HCT116 (cell line): Measurements from ENCODE around the gene DMD. TPM values are rescaled to one million over a fixed set of nuclear protein-coding genes. Genes with fewer than 3 reads are reported as not detected.

Experiments used
- ATAC-seq: fragments of 200-7000 bp; cut with Tn5 transposase; 2 replicates; pipeline ENCODE4 v1.9.1; 2020; ENCODE audit warnings: mild to moderate bottlenecking, moderate library complexity
- BruUV-seq: library from RNA; stranded (reverse); fragments of 400-500 nt; replicated peaks from 2 replicates; lab custom pipeline; 2021; lab: Mats Ljungman, UMichigan
- CTCF ChIA-PET: fragments of 300-600 bp; sonication (Branson Sonifier 250); formaldehyde crosslinking; loops from one replicate; lab custom pipeline; 2021; ENCODE audit warnings: antibody characterized with exemption; lab: Charles Lee
- POLR2A ChIA-PET: fragments of 300-600, 350-600 bp; sonication (Branson Sonifier 250); formaldehyde crosslinking; loops from one replicate; lab custom pipeline; 2021; ENCODE audit warnings: antibody characterized with exemption; lab: Charles Lee
- RAD21 ChIA-PET, 2 experiments: fragments of 300-600 bp; sonication (Branson Sonifier 250); formaldehyde crosslinking; loops; one replicate each; lab custom pipeline; 2023; ENCODE audit warnings: low total read pairs in 2 of 2; ENCODE audit not compliant: uncharacterized antibody in 2 of 2, unreplicated experiment in 2 of 2, low non-redundant PET in 1 of 2; lab: Charles Lee
- DNase-seq: peaks from one replicate; pipeline ENCODE4 v3.0.0-alpha.2; 2010; ENCODE audit warnings: low read depth, low spot score
- H2AFZ ChIP-seq: fragments of 200-600 bp; shearing (Covaris generic), sonication (generic); 2 replicates; pipeline ENCODE4 v1.6.1; 2017; ENCODE audit warnings: low read depth, mixed run types, mixed read lengths, antibody characterized with exemption, low read length; ENCODE audit not compliant: poor library complexity, severe bottlenecking
- H3K27ac ChIP-seq: 2 replicates; pipeline ENCODE4 v1.5.1; 2012; ENCODE audit warnings: low read depth, low read length
- H3K27me3 ChIP-seq: fragments of 200-600 bp; sonication (generic); 2 replicates; pipeline ENCODE4 v1.6.1; 2016; ENCODE audit warnings: mixed run types, low read length, mixed read lengths; ENCODE audit not compliant: insufficient read depth
- H3K36me3 ChIP-seq, 2 experiments: fragments of 200-500 bp in 1 of 2; fragments of 200-600 bp in 1 of 2; sonication (Bioruptor generic) in 1 of 2; sonication (generic) in 1 of 2; 2 replicates each; pipeline versions ENCODE4 v1.5.1 to v1.6.1; 2014 to 2016; ENCODE audit warnings: low read length in 2 of 2, inconsistent platforms in 1 of 2, mixed read lengths in 1 of 2, mixed run types in 1 of 2; ENCODE audit not compliant: insufficient read depth in 2 of 2, control insufficient read depth in 1 of 2
- H3K4me1 ChIP-seq, 2 experiments: fragments of 200-600 bp in 1 of 2; sonication (generic) in 1 of 2; 2 replicates each; pipeline versions ENCODE4 v1.5.1 to v1.6.1; 2012 to 2017; ENCODE audit warnings: low read length in 2 of 2, inconsistent platforms in 1 of 2, mild to moderate bottlenecking in 1 of 2, mixed read lengths in 1 of 2, mixed run types in 1 of 2, moderate library complexity in 1 of 2; ENCODE audit not compliant: insufficient read depth in 2 of 2, control insufficient read depth in 1 of 2
- H3K4me2 ChIP-seq: fragments of 200-600 bp; sonication (generic); 2 replicates; pipeline ENCODE4 v1.6.1; 2017; ENCODE audit warnings: mixed run types, low read length, mixed read lengths
- H3K4me3 ChIP-seq, 2 experiments: fragments of 200-600 bp in 1 of 2; sonication (generic) in 1 of 2; replicated peaks in 1 of 2; 2 replicates each; pipeline ENCODE4 v1.5.1; 2011 to 2016; ENCODE audit warnings: low read length in 2 of 2, control low read depth in 1 of 2, low read depth in 1 of 2, mild to moderate bottlenecking in 1 of 2, mixed read lengths in 1 of 2, mixed run types in 1 of 2
- H3K79me2 ChIP-seq: fragments of 200-600 bp; sonication (generic); 2 replicates; pipeline ENCODE4 v1.6.1; 2017; ENCODE audit warnings: mild to moderate bottlenecking, mixed run types, low read length, moderate library complexity, mixed read lengths; ENCODE audit not compliant: insufficient read depth
- H3K9ac ChIP-seq: fragments of 200-600 bp; sonication (generic); 2 replicates; pipeline ENCODE4 v1.6.1; 2016; ENCODE audit warnings: low read length, mixed read lengths
- H3K9me2 ChIP-seq: fragments of 200-600 bp; sonication (generic), shearing (Covaris generic); 2 replicates; pipeline ENCODE4 v1.6.1; 2017; ENCODE audit warnings: mixed run types, mild to moderate bottlenecking, moderate library complexity; ENCODE audit not compliant: insufficient read depth
- H3K9me3 ChIP-seq, 2 experiments: fragments of 200-500 bp in 1 of 2; fragments of 200-600 bp in 1 of 2; sonication (Bioruptor generic) in 1 of 2; sonication (generic) in 1 of 2; 2 replicates each; pipeline ENCODE4 v1.6.1; 2014 to 2017; ENCODE audit warnings: low read length in 2 of 2, mixed read lengths in 2 of 2, inconsistent platforms in 1 of 2, low read depth in 1 of 2, mild to moderate bottlenecking in 1 of 2, mixed run types in 1 of 2, moderate library complexity in 1 of 2; ENCODE audit not compliant: control insufficient read depth in 1 of 2, insufficient read depth in 1 of 2
- H4K20me1 ChIP-seq: fragments of 200-600 bp; sonication (generic), shearing (Covaris generic); 2 replicates; pipeline ENCODE4 v1.6.1; 2017; ENCODE audit warnings: mixed run types, mild to moderate bottlenecking, moderate library complexity; ENCODE audit not compliant: insufficient read depth
- CEBPB ChIP-seq: IDR thresholded peaks from 2 replicates; pipeline ENCODE4 v1.6.1; 2012; ENCODE audit warnings: low read depth
- EGR1 ChIP-seq: IDR thresholded peaks from 2 replicates; pipeline ENCODE4 v1.6.1; 2012; ENCODE audit warnings: low read depth
- EZH2 ChIP-seq: fragments of 200-600 bp; sonication (generic); IDR thresholded peaks from 2 replicates; pipeline ENCODE4 v1.6.1; 2017; ENCODE audit warnings: antibody characterized with exemption, mixed run types
- EZH2phosphoT487 ChIP-seq: fragments of 200-600 bp; IDR thresholded peaks from 2 replicates; pipeline ENCODE4 v1.6.1; 2018; ENCODE audit warnings: antibody characterized with exemption, borderline replicate concordance
- FOSL1 ChIP-seq: IDR thresholded peaks from 2 replicates; pipeline ENCODE4 v1.6.1; 2012; ENCODE audit warnings: low read depth
- POLR2A ChIP-seq: IDR thresholded peaks from 2 replicates; pipeline ENCODE4 v1.7.0; 2011; ENCODE audit warnings: borderline replicate concordance; ENCODE audit not compliant: insufficient read depth, insufficient read length; ENCODE audit errors: extremely low read depth
- POLR2AphosphoS5 ChIP-seq: IDR thresholded peaks from 2 replicates; pipeline ENCODE4 v1.6.1; 2011; ENCODE audit warnings: mild to moderate bottlenecking, low read depth, low read length, moderate library complexity
- RAD21 ChIP-seq: IDR thresholded peaks from 2 replicates; pipeline ENCODE4 v1.6.1; 2012; ENCODE audit warnings: low read depth, mild to moderate bottlenecking
- SIN3A ChIP-seq: IDR thresholded peaks from 2 replicates; pipeline ENCODE4 v1.6.1; 2012; ENCODE audit warnings: low read depth
- SRF ChIP-seq: IDR thresholded peaks from 2 replicates; pipeline ENCODE4 v1.6.1; 2012; ENCODE audit warnings: low read depth
- TCF7L2 ChIP-seq: IDR thresholded peaks from 2 replicates; pipeline ENCODE4 v1.7.0; 2011; ENCODE audit warnings: borderline replicate concordance, inconsistent platforms; ENCODE audit not compliant: insufficient read depth, insufficient read length; ENCODE audit errors: extremely low read depth
- YY1 ChIP-seq: IDR thresholded peaks from 2 replicates; pipeline ENCODE4 v1.6.1; 2011; ENCODE audit warnings: low read length, low read depth, moderate library complexity, mild to moderate bottlenecking; ENCODE audit not compliant: insufficient replicate concordance; ENCODE audit errors: extremely low read depth
- ZFX ChIP-seq: fragments of 450-650 bp; IDR thresholded peaks from 2 replicates; pipeline ENCODE4 v1.6.1; 2017
- ZNF274 ChIP-seq: fragments of 200-500 bp; sonication (Bioruptor generic); IDR thresholded peaks from 2 replicates; pipeline ENCODE4 v1.6.1; 2014; ENCODE audit warnings: mild to moderate bottlenecking, low read depth, low read length, inconsistent platforms
- intact Hi-C: fragments of 100-400 bp; cut with micrococcal nuclease; formaldehyde crosslinking; loops from 2 replicates; pipeline ENCODE4 v1.10.0; 2022
- total RNA-seq: library from RNA; stranded (reverse); gene quantifications from one replicate; pipeline ENCODE4 v1.2.1, GENCODE V29; 2021; ENCODE audit not compliant: unreplicated experiment
- TF ChIP-seq, protein P1 (sequence below): IDR thresholded peaks from 2 replicates; pipeline ENCODE4 v1.6.1; 2011; ENCODE audit warnings: mild to moderate bottlenecking, low read length, moderate library complexity; ENCODE audit not compliant: insufficient replicate concordance; ENCODE audit errors: extremely low read depth
- TF ChIP-seq, protein P2 (sequence below): IDR thresholded peaks from 2 replicates; pipeline ENCODE4 v1.6.1; 2012
- TF ChIP-seq, protein P3 (sequence below): IDR thresholded peaks from 2 replicates; pipeline ENCODE4 v1.6.1; 2012; ENCODE audit warnings: low read depth
- TF ChIP-seq, protein P4 (sequence below): IDR thresholded peaks from 2 replicates; pipeline ENCODE4 v1.6.1; 2012

Gene DMD
- total RNA-seq, 1 experiment from 2014 or later, result 0.05 TPM

DNA sequence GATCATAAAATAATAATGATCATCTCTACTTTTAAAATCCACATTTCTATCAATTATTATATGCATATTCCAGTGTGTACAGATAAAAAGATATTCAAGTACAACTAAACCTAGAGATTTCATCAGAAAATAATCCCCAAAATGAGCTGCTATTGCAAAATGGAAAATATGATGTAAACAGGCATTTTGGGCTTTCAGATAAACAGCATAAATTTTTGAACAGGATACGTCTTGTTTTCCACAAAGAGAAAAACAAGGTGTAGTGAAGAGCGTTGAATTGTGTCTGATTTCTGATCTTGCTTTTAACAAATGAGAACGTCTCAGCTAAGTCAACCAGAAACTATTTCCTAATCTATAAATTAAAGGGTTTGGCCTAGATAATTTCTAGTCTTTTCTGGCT is 1789.9 kb downstream of the DMD start:
- no TSS peak for BruUV-seq
- ChIA-PET CTCF (no interaction called here), POLR2A (no interaction called here), RAD21 (no interaction called here)
- DNase-seq (no peak), ATAC-seq (no peak)
- Histone ChIP-seq H3K9me2 (no peaks in the 10 kb centered on the region), H3K4me1 (no peaks in the 10 kb centered on the region), H4K20me1 (no peaks in the 10 kb centered on the region), H3K4me2 (no peak overlapping the region), H3K4me3 (no peak overlapping the region), H2AFZ (no peak overlapping the region), H3K27me3 (no peaks in the 10 kb centered on the region), H3K79me2 (no peaks in the 10 kb centered on the region), H3K9me3 (no peaks in the 10 kb centered on the region), H3K9ac (no peak overlapping the region), H3K27ac (no peak overlapping the region), H3K36me3 (no peaks in the 10 kb centered on the region)
- intact Hi-C loops, result no loop called here
- TF ChIP-seq POLR2AphosphoS5, result no peak
- TF ChIP-seq, protein P1, sequence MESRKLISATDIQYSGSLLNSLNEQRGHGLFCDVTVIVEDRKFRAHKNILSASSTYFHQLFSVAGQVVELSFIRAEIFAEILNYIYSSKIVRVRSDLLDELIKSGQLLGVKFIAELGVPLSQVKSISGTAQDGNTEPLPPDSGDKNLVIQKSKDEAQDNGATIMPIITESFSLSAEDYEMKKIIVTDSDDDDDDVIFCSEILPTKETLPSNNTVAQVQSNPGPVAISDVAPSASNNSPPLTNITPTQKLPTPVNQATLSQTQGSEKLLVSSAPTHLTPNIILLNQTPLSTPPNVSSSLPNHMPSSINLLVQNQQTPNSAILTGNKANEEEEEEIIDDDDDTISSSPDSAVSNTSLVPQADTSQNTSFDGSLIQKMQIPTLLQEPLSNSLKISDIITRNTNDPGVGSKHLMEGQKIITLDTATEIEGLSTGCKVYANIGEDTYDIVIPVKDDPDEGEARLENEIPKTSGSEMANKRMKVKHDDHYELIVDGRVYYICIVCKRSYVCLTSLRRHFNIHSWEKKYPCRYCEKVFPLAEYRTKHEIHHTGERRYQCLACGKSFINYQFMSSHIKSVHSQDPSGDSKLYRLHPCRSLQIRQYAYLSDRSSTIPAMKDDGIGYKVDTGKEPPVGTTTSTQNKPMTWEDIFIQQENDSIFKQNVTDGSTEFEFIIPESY, result no peak
- TF ChIP-seq POLR2A, result no peak
- no peak for TF ChIP-seq ZFX
- no peak for TF ChIP-seq RAD21
- no peak for TF ChIP-seq SIN3A
- no peak for TF ChIP-seq YY1
- TF ChIP-seq EZH2, result no peak
- no peak for TF ChIP-seq EGR1
- TF ChIP-seq, protein P2, sequence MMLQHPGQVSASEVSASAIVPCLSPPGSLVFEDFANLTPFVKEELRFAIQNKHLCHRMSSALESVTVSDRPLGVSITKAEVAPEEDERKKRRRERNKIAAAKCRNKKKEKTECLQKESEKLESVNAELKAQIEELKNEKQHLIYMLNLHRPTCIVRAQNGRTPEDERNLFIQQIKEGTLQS, result no peak
- TF ChIP-seq FOSL1, result no peak
- TF ChIP-seq TCF7L2, result no peak
- TF ChIP-seq, protein P3, sequence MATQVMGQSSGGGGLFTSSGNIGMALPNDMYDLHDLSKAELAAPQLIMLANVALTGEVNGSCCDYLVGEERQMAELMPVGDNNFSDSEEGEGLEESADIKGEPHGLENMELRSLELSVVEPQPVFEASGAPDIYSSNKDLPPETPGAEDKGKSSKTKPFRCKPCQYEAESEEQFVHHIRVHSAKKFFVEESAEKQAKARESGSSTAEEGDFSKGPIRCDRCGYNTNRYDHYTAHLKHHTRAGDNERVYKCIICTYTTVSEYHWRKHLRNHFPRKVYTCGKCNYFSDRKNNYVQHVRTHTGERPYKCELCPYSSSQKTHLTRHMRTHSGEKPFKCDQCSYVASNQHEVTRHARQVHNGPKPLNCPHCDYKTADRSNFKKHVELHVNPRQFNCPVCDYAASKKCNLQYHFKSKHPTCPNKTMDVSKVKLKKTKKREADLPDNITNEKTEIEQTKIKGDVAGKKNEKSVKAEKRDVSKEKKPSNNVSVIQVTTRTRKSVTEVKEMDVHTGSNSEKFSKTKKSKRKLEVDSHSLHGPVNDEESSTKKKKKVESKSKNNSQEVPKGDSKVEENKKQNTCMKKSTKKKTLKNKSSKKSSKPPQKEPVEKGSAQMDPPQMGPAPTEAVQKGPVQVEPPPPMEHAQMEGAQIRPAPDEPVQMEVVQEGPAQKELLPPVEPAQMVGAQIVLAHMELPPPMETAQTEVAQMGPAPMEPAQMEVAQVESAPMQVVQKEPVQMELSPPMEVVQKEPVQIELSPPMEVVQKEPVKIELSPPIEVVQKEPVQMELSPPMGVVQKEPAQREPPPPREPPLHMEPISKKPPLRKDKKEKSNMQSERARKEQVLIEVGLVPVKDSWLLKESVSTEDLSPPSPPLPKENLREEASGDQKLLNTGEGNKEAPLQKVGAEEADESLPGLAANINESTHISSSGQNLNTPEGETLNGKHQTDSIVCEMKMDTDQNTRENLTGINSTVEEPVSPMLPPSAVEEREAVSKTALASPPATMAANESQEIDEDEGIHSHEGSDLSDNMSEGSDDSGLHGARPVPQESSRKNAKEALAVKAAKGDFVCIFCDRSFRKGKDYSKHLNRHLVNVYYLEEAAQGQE, result no peak
- no peak for TF ChIP-seq ZNF274
- no peak for TF ChIP-seq EZH2phosphoT487
- TF ChIP-seq CEBPB, result no peak
- TF ChIP-seq, protein P4, sequence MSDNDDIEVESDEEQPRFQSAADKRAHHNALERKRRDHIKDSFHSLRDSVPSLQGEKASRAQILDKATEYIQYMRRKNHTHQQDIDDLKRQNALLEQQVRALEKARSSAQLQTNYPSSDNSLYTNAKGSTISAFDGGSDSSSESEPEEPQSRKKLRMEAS, result no peak
- TF ChIP-seq SRF, result no peak
